ENCODE data around the gene HDAC9. TPM values are rescaled to one million over a fixed set of nuclear protein-coding genes. Genes with fewer than 3 reads are reported as not detected.

The HDAC9 gene
- total RNA-seq, 1 experiment from 2014 or later = 14.7 TPM

GRCh38 chr7:18540396-18540795, 44.8 kb downstream of the HDAC9 start:
- intact Hi-C loops (cut with micrococcal nuclease; ENCODE audit: unreplicated experiment) = no loop called here
- Histone ChIP-seq H3K27me3 (ENCODE audit: insufficient read depth, low read depth) (no peaks in the 10 kb centered on the region), H3K4me3 (no peak overlapping the region), H3K9me2 (ENCODE audit: insufficient read depth) (no peaks in the 10 kb centered on the region), H3K79me2 (ENCODE audit: low read depth) (no peaks in the 10 kb centered on the region), H3K4me1 (replicated peaks; ENCODE audit: insufficient read depth) (no peaks in the 10 kb centered on the region; the same call in 1 of the 2 replicates), H2AFZ (no peak overlapping the region), H3K4me2 (no peak overlapping the region), H4K20me1 (ENCODE audit: insufficient read depth) (no peaks in the 10 kb centered on the region), H3K27ac (no peak overlapping the region), H3K9me3 (ENCODE audit: insufficient read depth, low read depth) (no peaks in the 10 kb centered on the region), H3F3A (ENCODE audit: insufficient read depth, low read depth) (no peaks in the 10 kb centered on the region), H3K36me3 (ENCODE audit: low read depth) (no peaks in the 10 kb centered on the region)
- TF ChIP-seq EZH2 (IDR thresholded peaks at IDR 0.05; ENCODE audit: low read depth) (no peak), CTCF (conservative IDR thresholded peaks at IDR 0.05) (no peak)
- ChIA-PET CTCF (no interaction called here), POLR2A (ENCODE audit: unreplicated experiment) (no interaction called here)
- no peak for DNase-seq
- no TSS peak for BruUV-seq (replicated peaks)

GRCh38 chr7:18541181-18541870, 45.8 kb downstream of the HDAC9 start:
- BruUV-seq (replicated peaks) = no TSS peak
- Histone ChIP-seq H3F3A (ENCODE audit: insufficient read depth, low read depth) (no peaks in the 10 kb centered on the region), H3K9me3 (ENCODE audit: insufficient read depth, low read depth) (no peaks in the 10 kb centered on the region), H4K20me1 (ENCODE audit: insufficient read depth) (no peaks in the 10 kb centered on the region), H3K36me3 (ENCODE audit: low read depth) (no peaks in the 10 kb centered on the region), H3K27me3 (ENCODE audit: insufficient read depth, low read depth) (no peaks in the 10 kb centered on the region), H3K27ac (no peak overlapping the region), H3K79me2 (ENCODE audit: low read depth) (no peaks in the 10 kb centered on the region), H3K4me2 (no peak overlapping the region), H3K4me1 (replicated peaks; ENCODE audit: insufficient read depth) (no peaks in the 10 kb centered on the region; the same call in 1 of the 2 replicates), H2AFZ (no peak overlapping the region), H3K4me3 (no peak overlapping the region), H3K9me2 (ENCODE audit: insufficient read depth) (no peaks in the 10 kb centered on the region)
- ChIA-PET POLR2A (ENCODE audit: unreplicated experiment) (no interaction called here), CTCF (no interaction called here)
- TF ChIP-seq CTCF (conservative IDR thresholded peaks at IDR 0.05) = no peak
- no peak for TF ChIP-seq EZH2 (IDR thresholded peaks at IDR 0.05; ENCODE audit: low read depth)
- intact Hi-C loops (cut with micrococcal nuclease; ENCODE audit: unreplicated experiment) = no loop called here
- no peak for DNase-seq

DNA sequence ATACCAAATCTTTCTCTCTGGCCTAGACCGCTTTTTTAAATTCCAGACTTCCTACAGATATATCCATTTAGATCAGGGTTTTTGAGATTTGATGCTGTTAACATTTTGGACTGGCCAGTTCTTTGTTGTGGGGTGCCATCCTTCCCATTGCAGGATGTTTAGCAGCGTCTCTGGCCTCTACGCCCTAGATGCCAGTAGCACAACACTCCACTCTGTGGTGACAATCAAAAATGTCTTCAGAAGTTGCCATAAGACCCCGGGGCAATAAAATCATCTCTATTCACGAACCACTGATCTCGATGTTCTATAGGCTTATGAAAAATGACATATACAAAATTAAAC, 46.3 kb downstream of the HDAC9 start:
- intact Hi-C loops (cut with micrococcal nuclease; ENCODE audit: unreplicated experiment) = no loop called here
- TF ChIP-seq EZH2 (IDR thresholded peaks at IDR 0.05; ENCODE audit: low read depth) (no peak), CTCF (conservative IDR thresholded peaks at IDR 0.05) (no peak)
- no peak for DNase-seq
- Histone ChIP-seq H3K4me3 (no peak overlapping the region), H3K4me1 (replicated peaks; ENCODE audit: insufficient read depth) (no peaks in the 10 kb centered on the region), H3K9me3 (ENCODE audit: insufficient read depth, low read depth) (no peaks in the 10 kb centered on the region), H3K27ac (no peak overlapping the region), H4K20me1 (ENCODE audit: insufficient read depth) (no peaks in the 10 kb centered on the region), H3K36me3 (ENCODE audit: low read depth) (no peaks in the 10 kb centered on the region), H3K4me2 (no peak overlapping the region), H2AFZ (no peak overlapping the region), H3K9me2 (ENCODE audit: insufficient read depth) (no peaks in the 10 kb centered on the region), H3K27me3 (ENCODE audit: insufficient read depth, low read depth) (no peaks in the 10 kb centered on the region), H3F3A (ENCODE audit: insufficient read depth, low read depth) (no peaks in the 10 kb centered on the region), H3K79me2 (ENCODE audit: low read depth) (no peaks in the 10 kb centered on the region)
- ChIA-PET CTCF (no interaction called here), POLR2A (ENCODE audit: unreplicated experiment) (no interaction called here)
- BruUV-seq (replicated peaks) = no TSS peak

Measured in PC-9 (cell line).